GM12878 (cell line): Measurements from ENCODE around the gene FZD10. TPM values are rescaled to one million over a fixed set of nuclear protein-coding genes. Genes with fewer than 3 reads are reported as not detected.

Experiments used
- ATAC-seq: fragments of 200-7000 bp; cut with Tn5 transposase; 3 replicates; pipeline ENCODE4 v1.9.1; 2020; ENCODE audit warnings: mild to moderate bottlenecking, moderate library complexity
- Bru-seq: library from RNA; stranded (reverse); fragments of 400-500 nt; gene quantifications from one replicate; lab custom pipeline; 2021; lab: Mats Ljungman, UMichigan
- BruChase-seq, 2 experiments: library from RNA; stranded (reverse); fragments of 400-500 nt; gene quantifications; one replicate each; lab custom pipeline; 2021; lab: Mats Ljungman, UMichigan
- BruUV-seq: library from RNA; stranded (reverse); fragments of 400-500 nt; replicated peaks from 2 replicates; lab custom pipeline; 2021; lab: Mats Ljungman, UMichigan
- CTCF ChIA-PET: fragments of 300-600 bp; sonication (Branson Sonifier 250); formaldehyde crosslinking; extraction: SDS; loops from one replicate; lab custom pipeline; 2021; ENCODE audit warnings: inconsistent platforms; lab: Yijun Ruan, JAX
- POLR2A ChIA-PET: fragments of 350-600 bp; formaldehyde crosslinking; extraction: SDS; loops from one replicate; lab custom pipeline; 2021; ENCODE audit warnings: inconsistent platforms; lab: Charles Lee
- RAD21 ChIA-PET: fragments of 300-600 bp; sonication (Branson Sonifier 250); formaldehyde crosslinking; loops from one replicate; lab custom pipeline; 2023; ENCODE audit warnings: antibody characterized with exemption; ENCODE audit not compliant: unreplicated experiment; lab: Charles Lee
- SMC1A ChIA-PET: fragments of 300-600 bp; sonication (Branson Sonifier 250); formaldehyde crosslinking; loops from one replicate; lab custom pipeline; 2023; ENCODE audit not compliant: unreplicated experiment, uncharacterized antibody; lab: Charles Lee
- DNase-seq: peaks from one replicate; pipeline ENCODE4 v3.0.0-alpha.2; 2011; ENCODE audit warnings: low read depth, low spot score
- FAIRE-seq: peaks from 3 replicates; lab custom pipeline; 2011; peaks lifted over from hg19 to GRCh38; lab: Jason Lieb, UNC
- H2AFZ ChIP-seq: 2 replicates; pipeline ENCODE4 v1.6.0; 2011; ENCODE audit warnings: low read depth, low read length, control low read depth; ENCODE audit not compliant: control insufficient read depth
- H3K27ac ChIP-seq: 2 replicates; pipeline ENCODE4 v1.5.1; 2011; ENCODE audit warnings: control low read depth; ENCODE audit not compliant: control insufficient read depth, insufficient read depth
- H3K27me3 ChIP-seq, 2 experiments: replicated peaks in 1 of 2; 2 replicates each; pipeline versions ENCODE4 v1.6.0 to v1.6.1; 2011; ENCODE audit warnings: low read length in 1 of 2; ENCODE audit not compliant: control insufficient read depth in 2 of 2, insufficient read depth in 2 of 2
- H3K36me3 ChIP-seq, 2 experiments: 2 replicates each; pipeline ENCODE4 v1.5.1; 2011; ENCODE audit warnings: low read length in 1 of 2; ENCODE audit not compliant: control insufficient read depth in 2 of 2, insufficient read depth in 2 of 2
- H3K4me1 ChIP-seq: 2 replicates; pipeline ENCODE4 v1.6.1; 2011; ENCODE audit warnings: mild to moderate bottlenecking, low read length, moderate library complexity, mixed read lengths; ENCODE audit not compliant: control insufficient read depth, insufficient read depth
- H3K4me2 ChIP-seq: 2 replicates; pipeline ENCODE4 v1.6.0; 2011; ENCODE audit warnings: control low read depth; ENCODE audit not compliant: control insufficient read depth, insufficient read depth
- H3K4me3 ChIP-seq: fragments of 200-600 bp; sonication (generic); 2 replicates; pipeline ENCODE4 v1.5.1; 2016
- H3K79me2 ChIP-seq: 2 replicates; pipeline ENCODE4 v1.6.0; 2011; ENCODE audit warnings: low read length; ENCODE audit not compliant: control insufficient read depth, insufficient read depth
- H3K9ac ChIP-seq: 2 replicates; pipeline ENCODE4 v1.8.0; 2011; ENCODE audit warnings: low read length, control low read depth, mixed read lengths; ENCODE audit not compliant: control insufficient read depth, insufficient read depth
- H3K9me3 ChIP-seq: replicated peaks from 3 replicates; pipeline ENCODE4 v1.5.1; 2011; ENCODE audit warnings: mild to moderate bottlenecking, low read length; ENCODE audit not compliant: control insufficient read depth, insufficient read depth
- H4K20me1 ChIP-seq: 2 replicates; pipeline ENCODE4 v1.6.0; 2011; ENCODE audit not compliant: control insufficient read depth, insufficient read depth
- ATF7 ChIP-seq: fragments of 450-650 bp; IDR thresholded peaks from 2 replicates; pipeline ENCODE4 v1.6.1; 2016; ENCODE audit warnings: low read depth, mild to moderate bottlenecking
- CBX3 ChIP-seq: fragments of 200-600 bp; sonication (generic); IDR thresholded peaks from 2 replicates; pipeline ENCODE4 v1.6.1; 2016; ENCODE audit warnings: low read depth, borderline replicate concordance
- EED ChIP-seq: sonication (generic); IDR thresholded peaks from 2 replicates; pipeline ENCODE4 v1.6.1; 2016; ENCODE audit warnings: antibody characterized with exemption, low read depth
- GABPA ChIP-seq: IDR thresholded peaks from 2 replicates; pipeline ENCODE4 v1.6.1; 2014; ENCODE audit warnings: antibody characterized with exemption, low read depth, mild to moderate bottlenecking, inconsistent platforms
- HDAC6 ChIP-seq: fragments of 200-600 bp; sonication (generic); IDR thresholded peaks from one replicate; pipeline ENCODE4 v1.8.0; 2017; ENCODE audit warnings: antibody characterized with exemption; ENCODE audit not compliant: unreplicated experiment
- HSF1 ChIP-seq: fragments of 150-350 bp; IDR thresholded peaks from 2 replicates; pipeline ENCODE4 v1.6.1; 2014; ENCODE audit warnings: mild to moderate bottlenecking, low read depth, low read length
- MTA3 ChIP-seq: IDR thresholded peaks from 2 replicates; pipeline ENCODE4 v1.6.1; 2012; ENCODE audit warnings: low read length, inconsistent platforms, borderline replicate concordance
- PML ChIP-seq: IDR thresholded peaks from 2 replicates; pipeline ENCODE4 v1.6.1; 2012; ENCODE audit warnings: low read length, inconsistent platforms
- SREBF2 ChIP-seq: IDR thresholded peaks from 2 replicates; pipeline ENCODE4 v1.6.1; 2012; ENCODE audit warnings: mild to moderate bottlenecking, low read length
- ZNF622 ChIP-seq: fragments of 450-650 bp; IDR thresholded peaks from 2 replicates; pipeline ENCODE4 v1.6.1; 2017; ENCODE audit warnings: mild to moderate bottlenecking, inconsistent platforms
- WGBS: methylation state at CpG from one replicate; pipeline ENCODE4 v1.1.6; 2016; ENCODE audit warnings: low lambda C conversion rate; ENCODE audit not compliant: insufficient replicate concordance, insufficient coverage; ENCODE audit errors: missing lambda C conversion rate; 5-methylcytosine and 5-hydroxymethylcytosine counted together
- in situ Hi-C: fragments of 300-500 bp; cut with MboI; formaldehyde crosslinking; loops from 9 replicates; pipeline ENCODE4 v1.14.3; 2018; ENCODE audit warnings: mixed read lengths
- intact Hi-C: fragments of 100-400 bp; cut with micrococcal nuclease; formaldehyde crosslinking; loops from one replicate; pipeline ENCODE4 v1.14.2; 2022; ENCODE audit not compliant: unreplicated experiment
- long read RNA-seq, 2 experiments: library from polyadenylated mRNA; unstranded; transcript quantifications; one replicate each; pipeline ENCODE4 v2.0.0, GENCODE V29; 2019 to 2020
- polyA minus RNA-seq, 3 experiments: library from RNA; depleted of rRNA, polyadenylated mRNA; stranded (reverse); fragments of >200 nt; gene quantifications; 2 replicates each; pipeline ENCODE4 v1.2.3, GENCODE V29; 2011
- polyA plus RNA-seq, 11 experiments: library from polyadenylated mRNA; depleted of rRNA in 4 of 11; unstranded in 6 of 11; stranded (reverse) in 5 of 11; fragments of >200 nt; fragmentation: Nextera tagmentation in 4 of 11; fragmentation: Illumina TruSeq in 1 of 11; extraction: Ambion mirVana in 4 of 11; extraction: Trizol in 1 of 11; gene quantifications; 1 replicate in 1 of 11; 2 replicates in 10 of 11; pipeline versions ENCODE4 v1.2.1 to v1.2.3, GENCODE V29; 2011 to 2016; ENCODE audit warnings: inconsistent platforms in 2 of 11, missing spikeins in 2 of 11, low read depth in 1 of 11
- total RNA-seq, 4 experiments: library from RNA; depleted of rRNA in 3 of 4; stranded (reverse); fragments of >200 nt in 3 of 4; fragmentation: Illumina TruSeq in 1 of 4; extraction: Trizol in 1 of 4; gene quantifications; 2 replicates each; pipeline versions ENCODE4 v1.2.1 to v1.2.3, GENCODE V29; 2013 to 2021
- TF ChIP-seq, protein P1 (sequence below): IDR thresholded peaks from 2 replicates; pipeline ENCODE4 v1.6.1; 2011; ENCODE audit warnings: low read depth, mild to moderate bottlenecking, low read length, moderate library complexity, borderline replicate concordance; ENCODE audit errors: extremely low read depth
- TF ChIP-seq, protein P2 (sequence below): fragments of 450-650 bp; IDR thresholded peaks from 2 replicates; pipeline ENCODE4 v1.6.1; 2018; ENCODE audit warnings: mild to moderate bottlenecking, low read depth, moderate library complexity; ENCODE audit not compliant: partially characterized antibody
- TF ChIP-seq, protein P3 (sequence below): fragments of 450-650 bp; IDR thresholded peaks from 2 replicates; pipeline ENCODE4 v1.6.1; 2017; ENCODE audit warnings: mild to moderate bottlenecking, low read depth, inconsistent platforms; ENCODE audit not compliant: poor library complexity, severe bottlenecking

Gene FZD10
- total RNA-seq (2013; cell fraction: nucleolus; rRNA removed): not detected in 2 replicates
- total RNA-seq (2014; rRNA removed): not detected in 2 replicates
- not detected in 2 replicates for total RNA-seq (2014; rRNA removed; fragmentation: Illumina TruSeq; extraction: Trizol)
- total RNA-seq (2021): not detected in 2 replicates
- not detected for polyA plus RNA-seq (2011; ENCODE audit: low read depth)
- not detected in 2 replicates for polyA plus RNA-seq (2011; rRNA removed)
- polyA plus RNA-seq (2011; cell fraction: cytosol; rRNA removed): not detected in 2 replicates
- polyA plus RNA-seq (2011; cell fraction: nucleus; rRNA removed): not detected in 2 replicates
- polyA plus RNA-seq (2012): not detected in 2 replicates
- polyA plus RNA-seq (2014; fragmentation: Illumina TruSeq; extraction: Trizol): not detected in 2 replicates
- polyA plus RNA-seq (2014; fragmentation: Nextera tagmentation; extraction: Ambion mirVana): not detected
- not detected in 2 replicates for polyA plus RNA-seq (2014; rRNA removed)
- not detected for polyA plus RNA-seq (2016; fragmentation: Nextera tagmentation; extraction: Ambion mirVana)
- not detected in 2 replicates for polyA minus RNA-seq (2011; rRNA and poly(A)+ RNA removed)
- polyA minus RNA-seq (2011; cell fraction: cytosol; rRNA and poly(A)+ RNA removed): 0.94 TPM in 2 replicates
- 0.12 and 0.48 TPM in 2 replicates for polyA minus RNA-seq (2011; cell fraction: nucleus; rRNA and poly(A)+ RNA removed)
- Bru-seq, nascent RNA: not detected
- BruChase-seq, experiment 1, labeled RNA remaining after a 6-hour chase: not detected
- not detected for BruChase-seq, experiment 2, labeled RNA remaining after a 2-hour chase
- long read RNA-seq, experiment 1: 0 reads
- long read RNA-seq, experiment 2: 0 reads

DNA sequence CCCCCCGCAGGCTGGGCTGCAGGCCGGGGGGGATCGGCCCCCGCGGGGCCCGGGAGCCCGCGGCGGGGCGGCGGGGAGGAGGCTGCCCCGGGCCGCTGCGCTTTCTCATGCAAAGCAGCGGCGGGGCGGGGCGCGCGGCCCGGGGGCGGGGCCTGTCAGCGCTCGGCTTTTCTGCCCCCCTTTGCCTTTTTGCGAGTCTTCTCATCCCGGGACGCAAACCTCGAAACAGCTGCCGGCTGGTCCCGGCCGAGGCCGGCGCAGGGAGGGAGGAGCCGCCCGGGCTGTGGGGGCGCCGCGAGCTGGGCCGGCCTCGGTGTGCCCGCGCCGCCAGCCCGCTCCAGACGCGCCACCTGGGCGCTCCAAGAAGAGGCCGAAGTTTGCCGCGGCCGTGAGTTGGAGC, at the start of gene FZD10:
TSS of gene FZD10 (plus strand) at position 198 of the 400 bp plus-strand sequence. CDS start 479 bp downstream, outside the sequence.
- no peaks in the 10 kb centered on the region for H4K20me1 ChIP-seq
- RAD21 ChIA-PET: no interaction called here
- no peak within 1 kb of the TSS for H3K4me3 ChIP-seq
- intact Hi-C loops: no loop called here
- DNase-seq (no peak), FAIRE-seq (no peak), ATAC-seq (no peak)
- H3K27ac ChIP-seq: no peak within 1 kb of the TSS
- H3K4me2 ChIP-seq: no peak within 1 kb of the TSS
- no peaks in the 10 kb centered on the region for H3K36me3 ChIP-seq
- H2AFZ ChIP-seq: no peak within 1 kb of the TSS
- no peak within 1 kb of the TSS for H3K9ac ChIP-seq
- CTCF ChIA-PET: no interaction called here
- H3K79me2 ChIP-seq: no peaks in the 10 kb centered on the region
- BruUV-seq: no TSS peak
- WGBS: 40% methylated on average over 39 of the region's 51 CpGs
- POLR2A ChIA-PET: no interaction called here
- H3K4me1 ChIP-seq: no peaks in the 10 kb centered on the region
- in situ Hi-C loops: no loop called here
- no peaks in the 10 kb centered on the region; the same call in 2 of the 3 replicates for H3K9me3 ChIP-seq
- SMC1A ChIA-PET: no interaction called here
- H3K27me3 ChIP-seq: no peaks in the 10 kb centered on the region
- no peak for TF ChIP-seq CBX3
- no peak for TF ChIP-seq ZNF622
- TF ChIP-seq, protein P1, sequence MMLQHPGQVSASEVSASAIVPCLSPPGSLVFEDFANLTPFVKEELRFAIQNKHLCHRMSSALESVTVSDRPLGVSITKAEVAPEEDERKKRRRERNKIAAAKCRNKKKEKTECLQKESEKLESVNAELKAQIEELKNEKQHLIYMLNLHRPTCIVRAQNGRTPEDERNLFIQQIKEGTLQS: no peak
- no peak for TF ChIP-seq ATF7
- TF ChIP-seq MTA3: no peak
- no peak for TF ChIP-seq HDAC6
- TF ChIP-seq GABPA: no peak
- TF ChIP-seq HSF1: no peak
- no peak for TF ChIP-seq SREBF2
- no peak for TF ChIP-seq EED
- TF ChIP-seq, protein P2, sequence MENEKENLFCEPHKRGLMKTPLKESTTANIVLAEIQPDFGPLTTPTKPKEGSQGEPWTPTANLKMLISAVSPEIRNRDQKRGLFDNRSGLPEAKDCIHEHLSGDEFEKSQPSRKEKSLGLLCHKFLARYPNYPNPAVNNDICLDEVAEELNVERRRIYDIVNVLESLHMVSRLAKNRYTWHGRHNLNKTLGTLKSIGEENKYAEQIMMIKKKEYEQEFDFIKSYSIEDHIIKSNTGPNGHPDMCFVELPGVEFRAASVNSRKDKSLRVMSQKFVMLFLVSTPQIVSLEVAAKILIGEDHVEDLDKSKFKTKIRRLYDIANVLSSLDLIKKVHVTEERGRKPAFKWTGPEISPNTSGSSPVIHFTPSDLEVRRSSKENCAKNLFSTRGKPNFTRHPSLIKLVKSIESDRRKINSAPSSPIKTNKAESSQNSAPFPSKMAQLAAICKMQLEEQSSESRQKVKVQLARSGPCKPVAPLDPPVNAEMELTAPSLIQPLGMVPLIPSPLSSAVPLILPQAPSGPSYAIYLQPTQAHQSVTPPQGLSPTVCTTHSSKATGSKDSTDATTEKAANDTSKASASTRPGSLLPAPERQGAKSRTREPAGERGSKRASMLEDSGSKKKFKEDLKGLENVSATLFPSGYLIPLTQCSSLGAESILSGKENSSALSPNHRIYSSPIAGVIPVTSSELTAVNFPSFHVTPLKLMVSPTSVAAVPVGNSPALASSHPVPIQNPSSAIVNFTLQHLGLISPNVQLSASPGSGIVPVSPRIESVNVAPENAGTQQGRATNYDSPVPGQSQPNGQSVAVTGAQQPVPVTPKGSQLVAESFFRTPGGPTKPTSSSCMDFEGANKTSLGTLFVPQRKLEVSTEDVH: no peak
- TF ChIP-seq PML: no peak
- TF ChIP-seq, protein P3, sequence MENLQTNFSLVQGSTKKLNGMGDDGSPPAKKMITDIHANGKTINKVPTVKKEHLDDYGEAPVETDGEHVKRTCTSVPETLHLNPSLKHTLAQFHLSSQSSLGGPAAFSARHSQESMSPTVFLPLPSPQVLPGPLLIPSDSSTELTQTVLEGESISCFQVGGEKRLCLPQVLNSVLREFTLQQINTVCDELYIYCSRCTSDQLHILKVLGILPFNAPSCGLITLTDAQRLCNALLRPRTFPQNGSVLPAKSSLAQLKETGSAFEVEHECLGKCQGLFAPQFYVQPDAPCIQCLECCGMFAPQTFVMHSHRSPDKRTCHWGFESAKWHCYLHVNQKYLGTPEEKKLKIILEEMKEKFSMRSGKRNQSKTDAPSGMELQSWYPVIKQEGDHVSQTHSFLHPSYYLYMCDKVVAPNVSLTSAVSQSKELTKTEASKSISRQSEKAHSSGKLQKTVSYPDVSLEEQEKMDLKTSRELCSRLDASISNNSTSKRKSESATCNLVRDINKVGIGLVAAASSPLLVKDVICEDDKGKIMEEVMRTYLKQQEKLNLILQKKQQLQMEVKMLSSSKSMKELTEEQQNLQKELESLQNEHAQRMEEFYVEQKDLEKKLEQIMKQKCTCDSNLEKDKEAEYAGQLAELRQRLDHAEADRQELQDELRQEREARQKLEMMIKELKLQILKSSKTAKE: no peak
